ENCODE measurements around the gene PRR16.
"Not testable (repeated sequence)": the region's sequence is repeated elsewhere in the genome, so short reads cannot be mapped to it uniquely, and the experiment has no call there.

The PRR16 gene

GRCh38 chr5:120684749-120685415, 220.8 kb downstream of the PRR16 start:
- no peak for DNase-seq (ENCODE audit: low read depth)
- TF ChIP-seq, protein P1, sequence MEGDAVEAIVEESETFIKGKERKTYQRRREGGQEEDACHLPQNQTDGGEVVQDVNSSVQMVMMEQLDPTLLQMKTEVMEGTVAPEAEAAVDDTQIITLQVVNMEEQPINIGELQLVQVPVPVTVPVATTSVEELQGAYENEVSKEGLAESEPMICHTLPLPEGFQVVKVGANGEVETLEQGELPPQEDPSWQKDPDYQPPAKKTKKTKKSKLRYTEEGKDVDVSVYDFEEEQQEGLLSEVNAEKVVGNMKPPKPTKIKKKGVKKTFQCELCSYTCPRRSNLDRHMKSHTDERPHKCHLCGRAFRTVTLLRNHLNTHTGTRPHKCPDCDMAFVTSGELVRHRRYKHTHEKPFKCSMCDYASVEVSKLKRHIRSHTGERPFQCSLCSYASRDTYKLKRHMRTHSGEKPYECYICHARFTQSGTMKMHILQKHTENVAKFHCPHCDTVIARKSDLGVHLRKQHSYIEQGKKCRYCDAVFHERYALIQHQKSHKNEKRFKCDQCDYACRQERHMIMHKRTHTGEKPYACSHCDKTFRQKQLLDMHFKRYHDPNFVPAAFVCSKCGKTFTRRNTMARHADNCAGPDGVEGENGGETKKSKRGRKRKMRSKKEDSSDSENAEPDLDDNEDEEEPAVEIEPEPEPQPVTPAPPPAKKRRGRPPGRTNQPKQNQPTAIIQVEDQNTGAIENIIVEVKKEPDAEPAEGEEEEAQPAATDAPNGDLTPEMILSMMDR (IDR thresholded peaks at IDR 0.05; ENCODE audit: low read depth, low read length, missing control alignments) = peak; percentile 29
- H3K4me3 ChIP-seq (ENCODE audit: low read depth, low read length) = no peak overlapping the region
- in situ Hi-C loops (cut with HindIII; ENCODE audit: low sequenced_read_pairs) = no loop called here

DNA sequence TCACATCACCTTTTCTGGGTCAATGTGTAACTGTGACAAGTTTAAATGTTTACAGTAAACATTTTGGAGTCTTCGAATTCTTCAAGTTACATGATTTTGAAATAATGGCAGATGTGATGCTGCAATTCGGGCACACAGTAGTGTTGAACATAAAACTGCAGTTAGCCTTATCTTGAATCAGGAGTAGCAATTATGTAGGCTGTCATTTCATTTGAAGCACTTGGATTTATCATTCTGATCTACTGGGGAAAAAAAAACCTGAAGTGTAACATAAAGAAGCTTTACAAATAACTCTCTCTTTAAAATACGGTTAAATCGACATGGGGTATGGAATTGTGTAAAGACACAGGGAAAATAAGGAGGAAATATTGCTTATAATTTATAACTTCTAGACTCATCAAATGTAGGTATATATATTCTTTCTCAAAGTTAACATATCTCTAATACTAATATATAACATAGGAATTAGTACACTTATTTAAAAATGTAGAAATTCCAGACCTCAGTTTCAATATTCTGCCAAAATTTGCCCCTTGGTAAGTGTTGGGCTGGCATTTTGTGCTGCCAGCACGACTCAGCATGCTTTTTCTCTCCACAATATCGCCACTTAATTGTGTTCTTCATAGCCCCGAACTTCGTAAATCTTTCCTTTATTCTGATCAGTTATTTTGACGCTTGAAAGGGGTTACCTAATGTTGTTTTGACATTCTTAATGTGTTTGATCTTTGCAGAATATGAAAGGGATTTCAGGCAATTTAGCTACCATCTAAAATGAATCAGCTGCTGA, 226.7 kb downstream of the PRR16 start:
- H3K4me3 ChIP-seq (ENCODE audit: low read depth, low read length) = no peak overlapping the region
- in situ Hi-C loops (cut with HindIII; ENCODE audit: low sequenced_read_pairs) = no loop called here
- DNase-seq (ENCODE audit: low read depth) = no peak
- TF ChIP-seq, protein P1 (IDR thresholded peaks at IDR 0.05; ENCODE audit: low read depth, low read length, missing control alignments) = no peak

GRCh38 chr5:120692325-120692724, 228.2 kb downstream of the PRR16 start:
- no peak for DNase-seq (ENCODE audit: low read depth)
- no peak overlapping the region for H3K4me3 ChIP-seq (ENCODE audit: low read depth, low read length)
- in situ Hi-C loops (cut with HindIII; ENCODE audit: low sequenced_read_pairs) = no loop called here
- TF ChIP-seq, protein P1 (IDR thresholded peaks at IDR 0.05; ENCODE audit: low read depth, low read length, missing control alignments) = no peak

- DNase-seq (ENCODE audit: low read depth) = no peak
- in situ Hi-C loops (cut with HindIII; ENCODE audit: low sequenced_read_pairs) = no loop called here
- TF ChIP-seq, protein P1 (IDR thresholded peaks at IDR 0.05; ENCODE audit: low read depth, low read length, missing control alignments) = no peak
Measured at GRCh38 chr5:120695368-120695880, 231.3 kb downstream of the PRR16 start.

DNA sequence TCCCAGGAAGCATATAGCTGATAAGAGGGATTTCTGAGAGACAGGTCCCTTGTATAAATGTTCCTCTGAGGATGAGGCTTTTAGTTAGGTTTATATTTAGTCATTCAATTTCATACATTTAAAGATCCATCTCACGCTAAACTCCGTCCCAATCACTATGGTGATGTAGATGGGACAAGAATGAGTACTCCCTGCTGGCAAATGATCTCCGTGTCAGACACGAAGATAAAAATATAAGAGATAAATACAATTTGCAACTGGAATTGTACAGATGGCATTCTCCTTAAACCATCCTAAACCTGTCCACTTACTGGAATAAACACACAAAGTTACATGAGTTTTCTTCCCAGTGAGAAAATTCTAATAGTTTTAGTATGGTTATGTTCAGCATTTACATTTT, 233.0 kb downstream of the PRR16 start:
- no peak overlapping the region for H3K4me3 ChIP-seq (ENCODE audit: low read depth, low read length)
- TF ChIP-seq, protein P1 (IDR thresholded peaks at IDR 0.05; ENCODE audit: low read depth, low read length, missing control alignments) = no peak
- DNase-seq (ENCODE audit: low read depth) = no peak
- in situ Hi-C loops (cut with HindIII; ENCODE audit: low sequenced_read_pairs) = no loop called here

More at GRCh38 chr5:120695368-120695880, 231.3 kb downstream of the PRR16 start:
- H3K4me3 ChIP-seq (ENCODE audit: low read depth, low read length) = no peak overlapping the region

DNA sequence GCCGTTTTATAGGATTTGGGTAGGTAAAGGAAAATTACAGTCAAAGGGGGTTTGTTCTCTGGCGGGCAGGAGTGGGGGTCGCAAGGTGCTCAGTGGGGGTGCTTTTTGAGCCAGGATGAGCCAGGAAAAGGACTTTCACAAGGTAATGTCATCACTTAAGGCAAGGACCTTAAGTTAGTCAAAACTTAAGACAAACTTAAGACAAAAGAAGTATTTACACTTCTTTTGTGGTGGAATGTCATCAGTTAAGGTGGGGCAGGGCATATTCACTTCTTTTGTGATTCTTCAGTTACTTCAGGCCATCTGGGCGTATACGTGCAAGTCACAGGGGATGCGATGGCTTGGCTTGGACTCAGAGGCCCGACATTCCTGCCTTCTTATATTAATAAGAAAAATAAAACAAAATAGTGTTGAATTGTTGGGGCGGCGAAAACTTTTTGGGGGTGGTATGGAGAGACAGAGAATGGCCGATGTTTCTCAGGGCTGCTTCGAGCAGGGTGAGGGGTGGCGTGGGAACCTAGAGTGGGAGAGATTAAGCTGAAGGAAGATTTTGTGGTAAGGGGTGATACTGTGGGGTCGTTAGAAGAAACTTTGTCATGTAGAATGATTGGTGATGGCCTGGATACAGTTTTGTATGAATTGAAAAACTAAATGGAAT, 233.7 kb downstream of the PRR16 start:
- in situ Hi-C loops (cut with HindIII; ENCODE audit: low sequenced_read_pairs); DNase-seq (ENCODE audit: low read depth); H3K4me3 ChIP-seq (ENCODE audit: low read depth, low read length): not testable (repeated sequence)

- H3K4me3 ChIP-seq (ENCODE audit: low read depth, low read length); in situ Hi-C loops (cut with HindIII; ENCODE audit: low sequenced_read_pairs); DNase-seq (ENCODE audit: low read depth): not testable (repeated sequence)
Measured at GRCh38 chr5:120700653-120701052, 236.6 kb downstream of the PRR16 start.

DNA sequence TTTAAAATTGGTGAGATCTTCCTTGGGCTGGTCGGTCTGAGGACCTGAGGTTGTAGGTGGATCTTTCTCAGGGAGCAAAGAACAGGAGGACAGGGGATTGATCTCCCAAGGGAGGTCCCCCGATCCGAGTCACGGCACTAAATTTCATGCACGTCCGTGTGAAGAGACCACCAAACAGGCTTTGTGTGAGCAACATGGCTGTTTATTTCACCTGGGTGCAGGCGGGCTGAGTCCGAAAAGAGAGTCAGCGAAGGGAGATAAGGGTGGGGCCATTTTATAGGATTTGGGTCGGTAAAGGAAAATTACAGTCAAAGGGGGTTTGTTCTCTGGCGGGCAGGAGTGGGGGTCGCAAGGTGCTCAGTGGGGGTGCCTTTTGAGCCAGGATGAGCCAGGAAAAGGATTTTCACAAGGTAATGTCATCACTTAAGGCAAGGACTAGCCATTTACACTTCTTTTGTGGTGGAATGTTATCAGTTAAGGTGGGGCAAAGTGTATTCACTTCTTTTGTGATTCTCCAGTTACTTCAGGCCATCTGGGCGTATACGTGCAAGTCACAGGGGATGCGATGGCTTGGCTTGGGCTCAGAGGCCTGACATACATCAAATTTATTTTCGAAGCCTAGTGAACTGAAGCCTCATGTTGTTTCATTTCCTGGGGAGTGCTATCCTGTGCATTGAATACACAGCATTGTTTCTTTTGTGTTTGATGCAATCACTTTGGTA, 238.9 kb downstream of the PRR16 start:
- DNase-seq (ENCODE audit: low read depth); H3K4me3 ChIP-seq (ENCODE audit: low read depth, low read length); in situ Hi-C loops (cut with HindIII; ENCODE audit: low sequenced_read_pairs): not testable (repeated sequence)

Data from astrocyte of the cerebellum (primary cell).